ENCODE data around the gene ANKRD6.

The ANKRD6 gene

GRCh38 chr6:89404512-89404911, 28.4 kb upstream of the ANKRD6 start:
- no peak for TF ChIP-seq CTCF (IDR thresholded peaks at IDR 0.05; ENCODE audit: low read depth, low read length)
- in situ Hi-C loops (cut with HindIII; ENCODE audit: low sequenced_read_pairs) = no loop called here
- no peak overlapping the region for H3K4me3 ChIP-seq (ENCODE audit: low read depth, low read length)
- no peak for DNase-seq (ENCODE audit: low read depth, low spot score)

- H3K4me3 ChIP-seq (ENCODE audit: low read depth, low read length) = no peak overlapping the region
- DNase-seq (ENCODE audit: low read depth, low spot score) = no peak
- no peak for TF ChIP-seq CTCF (IDR thresholded peaks at IDR 0.05; ENCODE audit: low read depth, low read length)
- in situ Hi-C loops (cut with HindIII; ENCODE audit: low sequenced_read_pairs) = no loop called here
Observed at GRCh38 chr6:89406141-89406540, 26.8 kb upstream of the ANKRD6 start.

GRCh38 chr6:89409461-89410035, 23.4 kb upstream of the ANKRD6 start:
- H3K4me3 ChIP-seq (ENCODE audit: low read depth, low read length) = no peak overlapping the region
- DNase-seq (ENCODE audit: low read depth, low spot score) = no peak
- TF ChIP-seq CTCF (IDR thresholded peaks at IDR 0.05; ENCODE audit: low read depth, low read length) = no peak
- in situ Hi-C loops (cut with HindIII; ENCODE audit: low sequenced_read_pairs) = no loop called here

GRCh38 chr6:89410231-89410761, 22.7 kb upstream of the ANKRD6 start:
- no peak for TF ChIP-seq CTCF (IDR thresholded peaks at IDR 0.05; ENCODE audit: low read depth, low read length)
- peak; percentile 14 for DNase-seq (ENCODE audit: low read depth, low spot score)
- no peak overlapping the region for H3K4me3 ChIP-seq (ENCODE audit: low read depth, low read length)
- in situ Hi-C loops (cut with HindIII; ENCODE audit: low sequenced_read_pairs) = no loop called here

- TF ChIP-seq CTCF (IDR thresholded peaks at IDR 0.05; ENCODE audit: low read depth, low read length) = no peak
- no peak overlapping the region for H3K4me3 ChIP-seq (ENCODE audit: low read depth, low read length)
- DNase-seq (ENCODE audit: low read depth, low spot score) = no peak
- in situ Hi-C loops (cut with HindIII; ENCODE audit: low sequenced_read_pairs) = no loop called here
Observed at GRCh38 chr6:89410788-89411144, 22.2 kb upstream of the ANKRD6 start.

- no peak for TF ChIP-seq CTCF (IDR thresholded peaks at IDR 0.05; ENCODE audit: low read depth, low read length)
- no peak for DNase-seq (ENCODE audit: low read depth, low spot score)
- in situ Hi-C loops (cut with HindIII; ENCODE audit: low sequenced_read_pairs) = no loop called here
- peak overlapping the region; percentile 35 for H3K4me3 ChIP-seq (ENCODE audit: low read depth, low read length)
Observed at GRCh38 chr6:89411145-89412070, 21.5 kb upstream of the ANKRD6 start.

All from astrocyte of the spinal cord (primary cell).